Activated naive CD4-positive, alpha-beta T cell treated with anti-CD3 and anti-CD28 coated beads, Interleukin-2, amount 10 ng/mL, durations not matched to agents 7 days and 5 days (primary cell): ENCODE measurements around the gene THYN1.
A peak's percentile ranks its signal among the peaks of the same experiment; 100 is the strongest.

ENCODE experiments used
- CTCF ChIA-PET: fragments of 350-600 bp; sonication (Branson Sonifier 250); formaldehyde crosslinking; loops from one replicate; lab custom pipeline; 2021; ENCODE audit warnings: antibody characterized with exemption; lab: Charles Lee
- DNase-seq: peaks from one replicate; pipeline ENCODE4 v3.0.0-alpha.2; 2020
- H3K27ac Mint-ChIP-seq: one replicate; pipeline ENCODE4 v1.8.0; 2021; ENCODE audit warnings: mild to moderate bottlenecking, moderate library complexity, mixed read lengths
- H3K27me3 Mint-ChIP-seq: one replicate; pipeline ENCODE4 v1.8.0; 2021; ENCODE audit warnings: mild to moderate bottlenecking, mixed read lengths
- H3K36me3 Mint-ChIP-seq: one replicate; pipeline ENCODE4 v1.8.0; 2021; ENCODE audit warnings: mixed read lengths
- H3K4me1 Mint-ChIP-seq: one replicate; pipeline ENCODE4 v1.8.0; 2021; ENCODE audit warnings: mixed read lengths
- H3K4me3 Mint-ChIP-seq: one replicate; pipeline ENCODE4 v1.8.0; 2021; ENCODE audit warnings: mild to moderate bottlenecking, moderate library complexity, mixed read lengths
- H3K9me3 Mint-ChIP-seq: one replicate; pipeline ENCODE4 v1.8.0; 2021; ENCODE audit warnings: mixed read lengths

THYN1 gene

GRCh38 chr11:134235399-134235798 lies 17.8 kb downstream of the THYN1 start:
- Mint-ChIP-seq H3K27me3 (no peaks in the 10 kb centered on the region), H3K27ac (no peak overlapping the region), H3K9me3 (no peaks in the 10 kb centered on the region), H3K36me3 (peaks cover 34% of the 10 kb centered on the region), H3K4me1 (peaks cover 27% of the 10 kb centered on the region), H3K4me3 (no peak overlapping the region)
- CTCF ChIA-PET, result interaction anchor here (0.9 kb wide), 1 partner anchor 9 kb away, joined by 3 read pairs; no protein-coding TSS in a partner anchor
- no peak for DNase-seq

GRCh38 chr11:134233729-134234179 lies 19.4 kb downstream of the THYN1 start:
- no peaks in the 10 kb centered on the region for H3K9me3 Mint-ChIP-seq
- CTCF ChIA-PET, result interaction anchor here (1.1 to 1.7 kb wide), 3 partner anchors 10 to 28 kb away, joined by 3 to 10 read pairs (median 4); no protein-coding TSS in a partner anchor

GRCh38 chr11:134231958-134232659 lies 21.0 kb downstream of the THYN1 start:
- H3K4me3 Mint-ChIP-seq, result no peak overlapping the region
- H3K36me3 Mint-ChIP-seq, result peaks cover 33% of the 10 kb centered on the region
- CTCF ChIA-PET, result no interaction called here
- H3K27me3 Mint-ChIP-seq, result no peaks in the 10 kb centered on the region
- peaks cover 60% of the 10 kb centered on the region for H3K4me1 Mint-ChIP-seq
- peak overlapping the region; percentile 50 for H3K27ac Mint-ChIP-seq
- H3K9me3 Mint-ChIP-seq, result no peaks in the 10 kb centered on the region
- no peak for DNase-seq

More at GRCh38 chr11:134233729-134234179, 19.4 kb downstream of the THYN1 start:
- no peaks in the 10 kb centered on the region for H3K27me3 Mint-ChIP-seq
- no peak overlapping the region for H3K27ac Mint-ChIP-seq
- H3K36me3 Mint-ChIP-seq, result peaks cover 33% of the 10 kb centered on the region
- no peak for DNase-seq
- H3K4me1 Mint-ChIP-seq, result peaks cover 43% of the 10 kb centered on the region
- H3K4me3 Mint-ChIP-seq, result no peak overlapping the region

DNA sequence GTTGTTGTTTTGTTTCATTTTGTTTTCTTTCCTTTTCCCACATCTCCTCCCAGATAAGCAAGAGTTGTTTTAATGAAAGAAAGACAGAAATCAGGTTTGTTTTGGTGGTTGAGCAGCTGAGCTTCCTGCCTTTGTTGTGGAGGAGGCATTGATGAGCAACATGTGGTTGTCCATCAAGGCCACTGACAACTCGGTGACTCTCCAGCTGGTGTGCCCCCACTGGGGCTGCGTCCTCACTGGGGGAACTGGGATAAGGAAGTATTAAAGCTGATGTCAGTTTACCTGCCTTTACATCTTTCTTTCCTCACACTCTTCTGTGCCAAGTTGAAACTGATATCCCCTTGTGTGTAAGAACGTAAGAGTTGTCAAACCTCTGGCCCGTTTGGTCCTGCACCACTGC lies 22.8 kb downstream of the THYN1 start:
- peaks cover 25% of the 10 kb centered on the region for H3K36me3 Mint-ChIP-seq
- H3K4me3 Mint-ChIP-seq, result no peak overlapping the region
- CTCF ChIA-PET, result interaction anchor here (2.5 kb wide), 1 partner anchor 14 kb away, joined by 9 read pairs; no protein-coding TSS in a partner anchor
- peak overlapping the region; percentile 38 for H3K27ac Mint-ChIP-seq
- H3K4me1 Mint-ChIP-seq, result peaks cover 77% of the 10 kb centered on the region
- H3K27me3 Mint-ChIP-seq, result no peaks in the 10 kb centered on the region
- DNase-seq, result peak; percentile 27
- no peaks in the 10 kb centered on the region for H3K9me3 Mint-ChIP-seq

- Mint-ChIP-seq H3K4me3 (no peak overlapping the region), H3K36me3 (peaks cover 22% of the 10 kb centered on the region), H3K4me1 (peaks cover 78% of the 10 kb centered on the region), H3K9me3 (no peaks in the 10 kb centered on the region), H3K27me3 (no peaks in the 10 kb centered on the region), H3K27ac (peak overlapping the region; percentile 38)
- CTCF ChIA-PET, result interaction anchor here (2.5 kb wide), 1 partner anchor 15 kb away, joined by 9 read pairs; no protein-coding TSS in a partner anchor
- DNase-seq, result no peak
Observed at GRCh38 chr11:134229126-134229790, 23.9 kb downstream of the THYN1 start.

DNA sequence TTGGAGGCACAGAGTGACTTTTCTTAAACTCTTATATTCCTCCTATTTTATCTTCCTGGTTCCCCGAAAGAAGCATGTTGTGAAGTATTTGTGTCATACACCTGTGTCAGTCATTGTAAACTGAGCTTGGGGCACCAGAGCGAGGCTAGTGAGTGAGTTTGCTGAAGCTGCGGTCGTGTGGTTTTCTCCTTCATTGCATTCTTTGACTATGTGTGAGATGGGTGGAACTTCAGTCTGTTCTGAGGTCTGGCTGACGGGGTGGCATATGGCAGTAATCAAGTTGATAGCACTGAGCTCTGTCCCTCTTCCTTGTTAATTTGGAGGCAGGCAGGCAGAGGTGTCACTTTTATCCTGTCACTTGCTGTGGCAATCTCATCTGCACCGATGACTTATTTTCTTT lies 24.5 kb downstream of the THYN1 start:
- peak; percentile 46 for DNase-seq
- peak overlapping the region; percentile 37 for H3K27ac Mint-ChIP-seq

DNA sequence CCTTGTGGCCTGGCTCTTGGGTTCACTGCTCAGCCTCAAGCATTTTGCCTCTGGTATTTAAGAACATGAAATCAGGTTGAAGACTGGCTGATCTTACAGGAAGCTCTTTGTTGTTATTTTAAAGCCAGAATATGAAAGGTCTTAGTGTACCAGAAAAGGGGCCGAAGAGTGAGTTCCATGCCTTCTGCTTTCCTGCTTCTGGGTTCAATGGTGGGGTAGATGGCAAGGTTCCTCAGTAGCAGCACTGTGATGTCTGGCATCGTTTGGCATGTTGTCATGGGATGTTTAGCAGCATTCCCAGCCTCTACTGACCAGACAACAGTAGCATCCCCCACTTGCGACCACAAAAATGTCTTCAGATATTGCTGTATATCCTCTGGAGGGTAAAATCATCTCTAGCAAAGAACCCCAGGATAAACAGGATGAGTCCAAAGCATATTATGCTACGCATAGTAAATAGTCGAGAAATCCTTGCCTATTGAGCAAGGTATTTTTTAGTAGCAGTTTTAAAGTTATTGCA lies 26.3 kb downstream of the THYN1 start:
- peaks cover 83% of the 10 kb centered on the region for H3K4me1 Mint-ChIP-seq
- H3K27me3 Mint-ChIP-seq, result no peaks in the 10 kb centered on the region
- DNase-seq, result no peak
- no peak overlapping the region for H3K27ac Mint-ChIP-seq
- H3K36me3 Mint-ChIP-seq, result peaks cover 31% of the 10 kb centered on the region
- CTCF ChIA-PET, result interaction anchor here (1.1 to 2.0 kb wide), 3 partner anchors 15 to 49 kb away, joined by 3 to 7 read pairs (median 5); partner anchors contain the start of gene GLB1L3
- H3K4me3 Mint-ChIP-seq, result peak overlapping the region; percentile 96
- no peaks in the 10 kb centered on the region for H3K9me3 Mint-ChIP-seq

More for the DNA sequence above, 24.5 kb downstream of the THYN1 start:
- H3K36me3 Mint-ChIP-seq, result peaks cover 22% of the 10 kb centered on the region
- H3K27me3 Mint-ChIP-seq, result no peaks in the 10 kb centered on the region
- H3K9me3 Mint-ChIP-seq, result no peaks in the 10 kb centered on the region
- no peak overlapping the region for H3K4me3 Mint-ChIP-seq
- H3K4me1 Mint-ChIP-seq, result peaks cover 80% of the 10 kb centered on the region
- CTCF ChIA-PET, result interaction anchor here (2.5 kb wide), 1 partner anchor 16 kb away, joined by 9 read pairs; no protein-coding TSS in a partner anchor

- CTCF ChIA-PET, result interaction anchor here (0.6 to 2.8 kb wide), 5 partner anchors 18 to 51 kb away, joined by 3 to 11 read pairs (median 4); partner anchors contain the start of gene GLB1L3
- peak overlapping the region; percentile 95 for H3K27ac Mint-ChIP-seq
- H3K4me3 Mint-ChIP-seq, result peak overlapping the region; percentile 96
- peaks cover 38% of the 10 kb centered on the region for H3K36me3 Mint-ChIP-seq
- peaks cover 79% of the 10 kb centered on the region for H3K4me1 Mint-ChIP-seq
- no peaks in the 10 kb centered on the region for H3K9me3 Mint-ChIP-seq
- peak; percentile 83 for DNase-seq
- no peaks in the 10 kb centered on the region for H3K27me3 Mint-ChIP-seq
Observed at GRCh38 chr11:134224710-134225664, 28.2 kb downstream of the THYN1 start.

- H3K9me3 Mint-ChIP-seq, result no peaks in the 10 kb centered on the region
- H3K4me3 Mint-ChIP-seq, result peak within 1 kb of the TSS; percentile 96
- H3K27me3 Mint-ChIP-seq, result no peaks in the 10 kb centered on the region
- peaks cover 34% of the 10 kb centered on the region for H3K36me3 Mint-ChIP-seq
- H3K27ac Mint-ChIP-seq, result peak within 1 kb of the TSS; percentile 98
- DNase-seq, result peak; percentile 98
- peaks cover 73% of the 10 kb centered on the region for H3K4me1 Mint-ChIP-seq
- CTCF ChIA-PET, result interaction anchor here (0.6 to 2.8 kb wide), 6 partner anchors 17 to 44 kb away, joined by 3 to 11 read pairs (median 4); no protein-coding TSS in a partner anchor
Observed at GRCh38 chr11:134223836-134224709, 29.1 kb downstream of the THYN1 start, which contains the start of the genes NCAPD3 and VPS26B. TSS of gene NCAPD3 (minus strand) at chr11:134223967. CDS start at chr11:134223926, 41 bp downstream. TSS of gene VPS26B (plus strand) at chr11:134224671. CDS start at chr11:134225123, 452 bp downstream.

DNA sequence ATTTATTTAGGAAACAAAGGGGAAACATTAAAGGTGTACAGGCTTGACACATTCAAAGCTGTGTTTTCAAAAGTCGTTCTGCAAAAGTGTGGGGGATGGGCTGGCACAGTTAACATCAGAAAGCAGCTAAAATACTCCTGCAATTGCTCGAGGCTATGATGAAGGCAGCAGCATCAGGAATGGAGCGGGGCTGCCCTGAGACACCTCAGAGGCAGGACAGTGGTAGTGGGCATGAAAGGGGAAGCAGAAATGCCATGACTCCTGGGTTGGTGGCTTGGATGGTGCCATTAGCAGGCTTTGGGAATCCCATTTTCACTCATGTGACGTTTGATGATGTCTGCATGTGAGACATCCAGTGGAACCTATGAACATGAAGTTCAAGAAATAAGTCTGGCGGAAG lies 30.0 kb downstream of the THYN1 start:
- Mint-ChIP-seq H3K4me1 (peaks cover 73% of the 10 kb centered on the region), H3K9me3 (no peaks in the 10 kb centered on the region), H3K27ac (peak overlapping the region; percentile 88), H3K36me3 (peaks cover 42% of the 10 kb centered on the region), H3K27me3 (no peaks in the 10 kb centered on the region), H3K4me3 (peak overlapping the region; percentile 95)
- CTCF ChIA-PET, result interaction anchor here (1.0 to 2.8 kb wide), 3 partner anchors 21 to 45 kb away, joined by 3 to 11 read pairs (median 5); no protein-coding TSS in a partner anchor
- DNase-seq, result peak; percentile 45

GRCh38 chr11:134216816-134217215 lies 36.3 kb downstream of the THYN1 start:
- no peaks in the 10 kb centered on the region for H3K27me3 Mint-ChIP-seq
- H3K9me3 Mint-ChIP-seq, result no peaks in the 10 kb centered on the region
- peaks cover 55% of the 10 kb centered on the region for H3K4me1 Mint-ChIP-seq
- DNase-seq, result no peak
- CTCF ChIA-PET, result no interaction called here
- H3K27ac Mint-ChIP-seq, result no peak overlapping the region
- peaks cover 55% of the 10 kb centered on the region for H3K36me3 Mint-ChIP-seq
- no peak overlapping the region for H3K4me3 Mint-ChIP-seq

DNA sequence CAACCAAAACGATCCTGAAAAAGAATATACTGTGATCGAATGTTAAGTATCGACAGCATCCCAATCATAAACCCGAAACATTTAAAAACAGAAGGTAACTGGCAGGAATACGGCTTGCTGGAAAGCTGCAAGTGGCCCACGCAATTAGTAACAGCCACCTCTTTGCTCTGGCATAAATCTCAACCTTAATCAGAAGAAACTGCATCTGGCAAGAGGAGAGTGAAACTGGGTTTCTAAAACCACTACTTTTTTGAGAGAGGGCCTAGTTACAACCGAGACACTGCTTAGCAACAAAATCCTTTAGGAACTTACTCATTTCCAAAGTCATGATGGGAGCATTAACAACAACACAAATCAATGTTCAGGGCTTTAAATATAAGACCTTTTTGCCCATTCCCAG lies 37.3 kb downstream of the THYN1 start:
- Mint-ChIP-seq H3K4me3 (no peak overlapping the region), H3K4me1 (peaks cover 52% of the 10 kb centered on the region), H3K27ac (peak overlapping the region; percentile 43), H3K27me3 (no peaks in the 10 kb centered on the region), H3K36me3 (peaks cover 59% of the 10 kb centered on the region), H3K9me3 (no peaks in the 10 kb centered on the region)
- CTCF ChIA-PET, result no interaction called here
- no peak for DNase-seq
